ENCODE measurements around the gene RCN2.

The RCN2 gene

DNA sequence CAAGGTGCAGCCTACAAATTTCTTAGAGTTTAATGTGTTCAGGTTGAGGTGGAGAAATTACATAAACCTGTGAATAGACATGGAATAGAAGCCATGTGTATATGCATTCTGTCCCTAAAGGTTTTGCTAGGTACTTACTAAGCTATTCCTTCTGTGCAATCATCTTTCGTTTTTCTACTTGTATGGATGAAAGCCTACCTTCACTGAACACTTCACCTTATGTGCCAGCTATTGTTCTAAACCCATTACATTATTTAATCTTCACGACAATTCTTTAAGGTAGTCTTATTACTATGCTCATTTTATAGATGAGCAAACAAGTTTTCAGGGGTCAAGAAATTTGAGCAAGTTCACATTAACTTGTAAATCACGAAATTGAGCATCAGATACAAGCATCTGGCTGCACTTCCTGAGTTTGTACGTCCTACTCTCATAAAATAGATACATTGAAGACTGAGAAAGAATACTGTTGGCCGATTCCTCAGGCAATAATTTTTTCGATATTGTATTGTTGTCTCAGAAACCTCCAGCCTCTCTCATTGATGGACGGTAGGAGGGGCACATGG lies 635 bp upstream of the RCN2 start:
- Histone ChIP-seq H3K9ac (ENCODE audit: low read length in 5 of 5) (peak overlapping the region in 4 of 5 donors; percentile 63 to 83 (median 76)), H3K27ac (ENCODE audit: low read depth, low read length) (peak overlapping the region; percentile 35)

DNA sequence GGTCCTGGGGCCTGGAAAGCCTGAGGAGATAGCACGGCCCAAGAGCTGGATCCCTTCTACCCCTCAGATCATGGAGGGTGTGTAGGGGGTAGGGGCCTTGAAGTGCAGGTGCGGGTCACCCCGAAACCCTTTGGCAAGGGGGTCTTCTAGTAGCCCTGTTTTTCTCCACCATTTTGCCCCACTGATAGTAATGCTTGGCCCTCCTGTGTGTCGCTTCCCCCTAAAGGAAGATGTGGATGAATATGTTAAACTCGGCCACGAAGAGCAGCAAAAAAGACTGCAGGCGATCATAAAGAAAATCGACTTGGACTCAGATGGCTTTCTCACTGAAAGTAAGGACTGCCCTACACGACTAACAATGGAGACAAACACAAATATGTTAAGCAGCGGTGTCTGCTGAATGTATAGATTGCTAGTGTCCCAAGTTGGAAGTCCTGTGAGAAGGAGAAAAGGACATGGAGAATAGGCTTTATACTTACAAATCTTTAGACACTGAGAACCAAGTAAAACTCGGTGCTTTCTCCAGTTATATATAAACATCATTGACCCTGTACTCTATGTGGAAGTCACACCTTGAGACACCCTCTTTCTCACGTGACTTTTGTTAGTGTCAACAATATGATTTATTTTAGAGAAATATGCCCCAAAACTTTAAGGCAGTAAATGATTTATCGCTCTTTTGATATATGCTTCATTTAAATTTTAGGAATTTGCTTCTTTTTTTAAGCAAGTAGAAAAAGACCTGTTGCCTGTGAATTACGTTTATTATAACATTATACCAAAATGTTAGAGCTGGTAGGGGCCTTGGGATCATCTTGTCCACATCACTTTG lies 802 bp downstream of the RCN2 start:
- peaks cover 7 to 18% (median 15%) of the 10 kb centered on the region in 5 donors for H3K36me3 ChIP-seq (ENCODE audit: control insufficient read depth in 5 of 5, insufficient read depth in 5 of 5, low read length in 5 of 5)
- H3K4me1 ChIP-seq (ENCODE audit: control insufficient read depth in 5 of 5, insufficient read depth in 5 of 5, low read length in 5 of 5), result peaks cover 2 to 15% (median 13%) of the 10 kb centered on the region in 5 donors
- H3K27me3 ChIP-seq (ENCODE audit: control insufficient read depth in 5 of 5, insufficient read depth in 4 of 5, low read length in 5 of 5), result no peaks in the 10 kb centered on the region
- peak overlapping the region; percentile 71 to 82 (median 77) for H3K4me3 ChIP-seq (ENCODE audit: low read depth in 1 of 5, low read length in 5 of 5)
- no peak overlapping the region for H3K27ac ChIP-seq (ENCODE audit: low read depth, low read length)
- H3K9me3 ChIP-seq (ENCODE audit: control insufficient read depth in 5 of 5, low read length in 5 of 5), result no peaks in the 10 kb centered on the region
- H3K9ac ChIP-seq (ENCODE audit: low read length in 5 of 5), result peak overlapping the region; percentile 51 to 91 (median 89)

More for the DNA sequence above, 635 bp upstream of the RCN2 start:
- Histone ChIP-seq H3K4me3 (ENCODE audit: low read depth in 1 of 5, low read length in 5 of 5) (peak overlapping the region; percentile 68 to 89 (median 80)), H3K36me3 (ENCODE audit: control insufficient read depth in 5 of 5, insufficient read depth in 5 of 5, low read length in 5 of 5) (peaks cover 0 to 14% (median 9%) of the 10 kb centered on the region in 5 donors), H3K27me3 (ENCODE audit: control insufficient read depth in 5 of 5, insufficient read depth in 4 of 5, low read length in 5 of 5) (no peaks in the 10 kb centered on the region), H3K4me1 (ENCODE audit: control insufficient read depth in 5 of 5, insufficient read depth in 5 of 5, low read length in 5 of 5) (peaks cover 2 to 15% (median 13%) of the 10 kb centered on the region in 5 donors), H3K9me3 (ENCODE audit: control insufficient read depth in 5 of 5, low read length in 5 of 5) (no peaks in the 10 kb centered on the region)

DNA sequence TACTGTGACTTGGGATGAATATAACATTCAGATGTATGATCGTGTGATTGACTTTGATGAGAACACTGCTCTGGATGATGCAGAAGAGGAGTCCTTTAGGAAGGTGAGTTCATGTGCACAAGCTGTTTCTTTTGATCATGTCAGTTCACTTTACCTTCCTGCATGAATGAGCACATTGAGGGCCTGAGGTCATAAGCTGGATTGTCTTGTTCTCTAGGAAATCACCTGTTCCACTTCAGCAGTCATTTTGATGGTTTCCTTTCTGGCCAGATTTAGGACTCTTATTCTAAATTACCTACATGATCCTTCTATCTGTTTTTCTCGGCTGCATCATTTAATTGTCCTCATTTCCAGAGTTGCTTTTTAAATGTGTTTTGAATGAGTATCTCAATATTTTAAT lies 4.1 kb downstream of the RCN2 start:
- Histone ChIP-seq H3K9ac (ENCODE audit: low read length in 5 of 5) (no peak overlapping the region), H3K4me3 (ENCODE audit: low read depth in 1 of 5, low read length in 5 of 5) (no peak overlapping the region), H3K9me3 (ENCODE audit: control insufficient read depth in 5 of 5, low read length in 5 of 5) (no peaks in the 10 kb centered on the region), H3K36me3 (ENCODE audit: control insufficient read depth in 5 of 5, insufficient read depth in 5 of 5, low read length in 5 of 5) (peaks cover 13 to 24% (median 21%) of the 10 kb centered on the region in 5 donors), H3K4me1 (ENCODE audit: control insufficient read depth in 5 of 5, insufficient read depth in 5 of 5, low read length in 5 of 5) (peaks cover 2 to 14% (median 13%) of the 10 kb centered on the region in 5 donors), H3K27ac (ENCODE audit: low read depth, low read length) (no peak overlapping the region), H3K27me3 (ENCODE audit: control insufficient read depth in 5 of 5, insufficient read depth in 4 of 5, low read length in 5 of 5) (no peaks in the 10 kb centered on the region)

DNA sequence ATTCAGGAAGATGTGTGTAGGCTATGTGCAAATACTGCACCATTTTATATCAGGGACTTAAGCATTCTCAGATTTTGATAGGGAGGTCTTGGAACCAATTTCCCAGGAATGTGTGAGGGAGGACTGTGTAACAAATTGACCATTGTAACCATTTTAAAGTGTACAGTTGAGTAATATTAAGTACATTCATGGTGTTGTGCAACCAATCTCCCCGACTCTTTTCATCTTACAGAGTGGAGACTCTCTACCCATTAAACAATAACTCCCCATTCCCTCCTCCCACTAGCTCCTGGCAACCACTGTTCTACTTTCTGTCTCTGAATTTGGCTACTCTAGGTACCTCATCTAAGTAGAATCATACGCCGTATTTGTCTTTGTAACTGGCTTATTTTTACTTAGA lies 5.1 kb downstream of the RCN2 start:
- no peak overlapping the region for H3K4me3 ChIP-seq (ENCODE audit: low read depth in 1 of 5, low read length in 5 of 5)
- H3K9ac ChIP-seq (ENCODE audit: low read length in 5 of 5), result no peak overlapping the region
- H3K27me3 ChIP-seq (ENCODE audit: control insufficient read depth in 5 of 5, insufficient read depth in 4 of 5, low read length in 5 of 5), result no peaks in the 10 kb centered on the region
- H3K36me3 ChIP-seq (ENCODE audit: control insufficient read depth in 5 of 5, insufficient read depth in 5 of 5, low read length in 5 of 5), result peaks cover 13 to 24% (median 21%) of the 10 kb centered on the region in 5 donors
- no peak overlapping the region for H3K27ac ChIP-seq (ENCODE audit: low read depth, low read length)
- peaks cover 2 to 8% (median 7%) of the 10 kb centered on the region in 5 donors for H3K4me1 ChIP-seq (ENCODE audit: control insufficient read depth in 5 of 5, insufficient read depth in 5 of 5, low read length in 5 of 5)
- H3K9me3 ChIP-seq (ENCODE audit: control insufficient read depth in 5 of 5, low read length in 5 of 5), result no peaks in the 10 kb centered on the region

DNA sequence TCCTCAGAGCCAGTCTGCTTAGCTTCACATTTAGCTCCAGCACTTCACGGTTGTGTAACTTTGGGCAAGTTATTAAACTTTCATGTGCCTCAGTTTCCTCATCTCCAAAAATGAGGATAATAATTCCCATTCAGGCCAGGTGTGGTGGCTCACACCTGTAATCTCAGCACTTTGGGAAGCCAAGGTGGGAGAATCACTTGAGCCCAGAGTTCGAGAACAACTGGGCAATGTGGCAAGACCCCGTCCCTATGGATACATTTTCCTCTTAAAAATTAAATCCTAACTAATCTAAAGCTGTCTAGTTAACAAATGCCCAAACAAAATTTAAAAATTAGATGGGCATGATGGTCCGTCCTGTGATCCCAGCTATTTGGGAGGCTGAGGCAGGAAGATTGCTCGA lies 7.2 kb downstream of the RCN2 start:
- no peaks in the 10 kb centered on the region for H3K9me3 ChIP-seq (ENCODE audit: control insufficient read depth in 5 of 5, low read length in 5 of 5)
- H3K27me3 ChIP-seq (ENCODE audit: control insufficient read depth in 5 of 5, insufficient read depth in 4 of 5, low read length in 5 of 5), result no peaks in the 10 kb centered on the region
- H3K36me3 ChIP-seq (ENCODE audit: control insufficient read depth in 5 of 5, insufficient read depth in 5 of 5, low read length in 5 of 5), result peaks cover 11 to 24% (median 19%) of the 10 kb centered on the region in 5 donors
- no peak overlapping the region for H3K4me3 ChIP-seq (ENCODE audit: low read depth in 1 of 5, low read length in 5 of 5)
- no peak overlapping the region for H3K27ac ChIP-seq (ENCODE audit: low read depth, low read length)
- H3K4me1 ChIP-seq (ENCODE audit: control insufficient read depth in 5 of 5, insufficient read depth in 5 of 5, low read length in 5 of 5), result no peaks in the 10 kb centered on the region
- H3K9ac ChIP-seq (ENCODE audit: low read length in 5 of 5), result no peak overlapping the region

DNA sequence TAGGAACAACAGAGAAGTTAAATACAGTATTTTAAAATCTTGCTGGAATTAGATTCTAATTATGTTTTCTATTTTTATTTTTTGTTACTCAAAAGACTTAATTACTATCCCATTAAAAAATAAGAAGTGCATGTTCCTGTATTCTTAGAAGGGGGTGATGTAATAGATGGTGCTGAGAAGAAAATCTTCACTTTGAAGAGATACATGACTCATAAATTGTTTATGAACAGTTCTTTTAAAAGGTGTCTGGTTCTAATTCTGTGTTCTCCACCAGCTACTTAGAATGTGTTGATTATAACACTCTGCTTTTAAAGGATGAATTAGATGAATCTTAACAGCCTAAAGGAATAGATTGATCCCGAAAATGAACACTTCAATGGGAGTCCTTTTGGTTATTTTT lies 8.2 kb downstream of the RCN2 start:
- peaks cover 11 to 24% (median 20%) of the 10 kb centered on the region in 5 donors for H3K36me3 ChIP-seq (ENCODE audit: control insufficient read depth in 5 of 5, insufficient read depth in 5 of 5, low read length in 5 of 5)
- no peak overlapping the region for H3K27ac ChIP-seq (ENCODE audit: low read depth, low read length)
- H3K4me3 ChIP-seq (ENCODE audit: low read depth in 1 of 5, low read length in 5 of 5), result no peak overlapping the region
- H3K27me3 ChIP-seq (ENCODE audit: control insufficient read depth in 5 of 5, insufficient read depth in 4 of 5, low read length in 5 of 5), result no peaks in the 10 kb centered on the region
- no peaks in the 10 kb centered on the region for H3K4me1 ChIP-seq (ENCODE audit: control insufficient read depth in 5 of 5, insufficient read depth in 5 of 5, low read length in 5 of 5)
- no peak overlapping the region for H3K9ac ChIP-seq (ENCODE audit: low read length in 5 of 5)
- H3K9me3 ChIP-seq (ENCODE audit: control insufficient read depth in 5 of 5, low read length in 5 of 5), result no peaks in the 10 kb centered on the region

DNA sequence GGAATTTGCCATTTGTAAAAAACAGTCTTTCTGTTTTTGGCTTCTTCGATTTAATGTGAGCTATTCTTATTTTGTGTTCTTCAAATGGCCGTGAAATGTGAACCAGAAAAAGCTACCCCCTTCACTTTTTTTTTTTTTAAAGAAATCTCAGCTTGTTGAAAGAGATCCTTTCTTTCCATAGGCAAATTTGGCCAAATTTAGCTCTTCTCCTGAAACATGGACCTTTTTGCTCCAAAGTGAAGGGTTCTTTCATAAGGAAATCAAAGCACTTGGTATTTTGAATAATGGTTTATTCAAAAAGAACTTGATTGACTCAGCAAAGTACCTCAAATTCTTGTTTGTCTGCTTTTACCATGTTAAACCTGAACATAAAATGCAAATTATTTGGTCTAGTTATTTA lies 10.1 kb downstream of the RCN2 start:
- Histone ChIP-seq H3K36me3 (ENCODE audit: control insufficient read depth in 5 of 5, insufficient read depth in 5 of 5, low read length in 5 of 5) (peaks cover 11 to 18% (median 14%) of the 10 kb centered on the region in 5 donors), H3K9me3 (ENCODE audit: control insufficient read depth in 5 of 5, low read length in 5 of 5) (no peaks in the 10 kb centered on the region), H3K27me3 (ENCODE audit: control insufficient read depth in 5 of 5, insufficient read depth in 4 of 5, low read length in 5 of 5) (no peaks in the 10 kb centered on the region), H3K4me3 (ENCODE audit: low read depth in 1 of 5, low read length in 5 of 5) (no peak overlapping the region), H3K27ac (ENCODE audit: low read depth, low read length) (no peak overlapping the region), H3K4me1 (ENCODE audit: control insufficient read depth in 5 of 5, insufficient read depth in 5 of 5, low read length in 5 of 5) (no peaks in the 10 kb centered on the region), H3K9ac (ENCODE audit: low read length in 5 of 5) (no peak overlapping the region)

DNA sequence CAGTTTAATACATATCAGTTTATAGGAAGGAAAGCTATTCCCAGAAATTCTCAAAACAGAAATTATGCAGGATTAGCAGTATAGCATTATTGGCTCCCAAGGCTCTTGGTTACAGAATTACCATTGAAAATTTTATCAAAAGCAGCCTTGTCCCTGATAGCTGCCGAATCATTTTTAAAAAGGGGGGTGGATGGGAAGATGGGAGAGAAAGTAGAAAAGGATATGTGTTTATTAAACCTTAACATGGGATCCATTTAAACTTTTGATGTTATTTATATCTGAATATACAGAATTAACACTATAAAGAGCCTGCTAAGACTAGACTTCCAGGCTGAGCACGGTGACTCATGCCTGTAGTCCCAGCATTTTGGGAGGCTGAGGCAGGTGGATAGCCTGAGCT lies 10.8 kb downstream of the RCN2 start:
- Histone ChIP-seq H3K4me3 (ENCODE audit: low read depth in 1 of 5, low read length in 5 of 5) (no peak overlapping the region), H3K9me3 (ENCODE audit: control insufficient read depth in 5 of 5, low read length in 5 of 5) (no peaks in the 10 kb centered on the region), H3K27me3 (ENCODE audit: control insufficient read depth in 5 of 5, insufficient read depth in 4 of 5, low read length in 5 of 5) (no peaks in the 10 kb centered on the region), H3K27ac (ENCODE audit: low read depth, low read length) (no peak overlapping the region), H3K36me3 (ENCODE audit: control insufficient read depth in 5 of 5, insufficient read depth in 5 of 5, low read length in 5 of 5) (peaks cover 8 to 21% (median 13%) of the 10 kb centered on the region in 5 donors), H3K4me1 (ENCODE audit: control insufficient read depth in 5 of 5, insufficient read depth in 5 of 5, low read length in 5 of 5) (no peaks in the 10 kb centered on the region), H3K9ac (ENCODE audit: low read length in 5 of 5) (no peak overlapping the region)

DNA sequence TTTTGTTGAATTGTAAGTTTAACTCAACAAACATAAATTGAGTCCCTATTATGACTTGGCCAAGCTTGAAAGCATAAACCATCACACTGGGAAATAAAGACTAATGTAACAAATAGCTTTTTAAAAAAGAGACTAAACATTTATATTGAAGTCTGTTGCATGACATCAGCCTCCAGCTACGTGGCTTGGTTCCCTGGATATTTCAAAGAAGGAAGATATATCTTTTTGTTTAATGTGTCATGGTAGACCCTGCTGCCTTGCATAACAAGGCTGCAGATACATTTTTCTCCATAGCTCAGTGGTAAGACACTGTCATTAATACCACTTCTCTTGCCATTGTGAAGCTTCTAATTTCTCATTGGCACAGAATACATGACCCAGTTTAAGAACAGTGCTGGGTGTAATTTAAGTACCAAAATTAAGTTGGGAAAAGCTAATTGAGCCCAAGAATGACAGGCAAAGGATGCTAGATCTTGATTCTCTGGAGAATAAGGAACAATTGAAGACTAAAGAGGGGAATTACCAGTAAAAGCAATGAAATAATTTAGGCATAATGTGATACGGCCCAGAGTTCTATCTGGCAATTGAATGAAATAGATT lies 14.0 kb downstream of the RCN2 start:
- no peak overlapping the region for H3K4me3 ChIP-seq (ENCODE audit: low read depth in 1 of 5, low read length in 5 of 5)
- no peaks in the 10 kb centered on the region for H3K4me1 ChIP-seq (ENCODE audit: control insufficient read depth in 5 of 5, insufficient read depth in 5 of 5, low read length in 5 of 5)
- no peak overlapping the region for H3K27ac ChIP-seq (ENCODE audit: low read depth, low read length)
- no peaks in the 10 kb centered on the region for H3K9me3 ChIP-seq (ENCODE audit: control insufficient read depth in 5 of 5, low read length in 5 of 5)
- no peak overlapping the region for H3K9ac ChIP-seq (ENCODE audit: low read length in 5 of 5)
- H3K27me3 ChIP-seq (ENCODE audit: control insufficient read depth in 5 of 5, insufficient read depth in 4 of 5, low read length in 5 of 5), result no peaks in the 10 kb centered on the region
- peaks cover 16 to 44% (median 28%) of the 10 kb centered on the region in 5 donors for H3K36me3 ChIP-seq (ENCODE audit: control insufficient read depth in 5 of 5, insufficient read depth in 5 of 5, low read length in 5 of 5)

DNA sequence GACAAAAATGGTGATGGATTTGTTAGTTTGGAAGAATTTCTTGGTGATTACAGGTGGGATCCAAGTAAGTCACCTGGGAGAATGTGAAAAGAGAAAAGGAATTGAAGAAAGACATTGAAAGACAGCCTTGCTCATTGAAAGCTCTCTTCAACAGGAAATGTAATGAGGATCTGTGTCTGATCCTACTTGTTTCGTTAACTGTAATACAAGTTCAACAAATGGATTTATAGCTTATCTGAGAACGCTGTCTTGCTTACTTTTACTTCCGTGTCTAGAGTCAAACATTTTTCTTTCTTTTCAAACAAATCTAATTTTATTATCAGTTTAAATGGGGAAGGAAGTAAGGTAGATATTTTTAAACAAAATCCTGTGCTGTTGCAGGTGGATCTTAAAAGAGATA lies 15.9 kb downstream of the RCN2 start:
- Histone ChIP-seq H3K9me3 (ENCODE audit: control insufficient read depth in 5 of 5, low read length in 5 of 5) (no peaks in the 10 kb centered on the region), H3K36me3 (ENCODE audit: control insufficient read depth in 5 of 5, insufficient read depth in 5 of 5, low read length in 5 of 5) (peaks cover 23 to 47% (median 34%) of the 10 kb centered on the region in 5 donors), H3K27ac (ENCODE audit: low read depth, low read length) (no peak overlapping the region), H3K27me3 (ENCODE audit: control insufficient read depth in 5 of 5, insufficient read depth in 4 of 5, low read length in 5 of 5) (no peaks in the 10 kb centered on the region), H3K9ac (ENCODE audit: low read length in 5 of 5) (no peak overlapping the region), H3K4me3 (ENCODE audit: low read depth in 1 of 5, low read length in 5 of 5) (no peak overlapping the region), H3K4me1 (ENCODE audit: control insufficient read depth in 5 of 5, insufficient read depth in 5 of 5, low read length in 5 of 5) (no peaks in the 10 kb centered on the region)
